ENCODE data around the gene SORL1. TPM values are rescaled to one million over a fixed set of nuclear protein-coding genes. Genes with fewer than 3 reads are reported as not detected.

The SORL1 gene
- total RNA-seq, 1 donor from 2014 or later = 28.4 TPM

DNA sequence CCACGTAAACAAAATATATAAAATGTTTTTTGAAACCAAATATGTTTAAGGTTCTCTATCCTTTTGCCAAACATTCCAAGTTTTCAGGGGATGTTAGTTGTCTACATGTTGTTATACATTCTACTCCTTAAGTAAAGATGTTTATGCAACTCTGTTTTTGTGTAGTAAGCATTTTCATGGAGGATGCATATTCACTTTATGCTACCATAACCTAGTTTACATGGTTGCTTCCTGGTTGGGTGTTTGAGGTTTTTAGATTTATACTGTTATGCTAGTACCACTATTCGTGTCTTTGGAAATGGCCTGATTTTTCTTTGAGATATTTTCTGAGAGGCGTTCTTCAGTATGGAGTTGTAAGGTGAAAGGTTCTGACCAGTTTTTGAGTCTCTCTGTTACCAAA is 131.7 kb downstream of the SORL1 start:
- Mint-ChIP-seq H3K27me3 (no peaks in the 10 kb centered on the region), H3K36me3 (ENCODE audit: low read depth) (peaks cover 67% of the 10 kb centered on the region), H3K4me1 (peaks cover 26% of the 10 kb centered on the region), H3K27ac (peak overlapping the region; percentile 71), H3K4me3 (no peak overlapping the region), H3K9me3 (peaks cover 5% of the 10 kb centered on the region)
- intact Hi-C loops (cut with micrococcal nuclease) = loop anchor here (5.0 kb wide), 1 partner anchor 42 kb away; no protein-coding TSS in a partner anchor
- DNase-seq = no peak

DNA sequence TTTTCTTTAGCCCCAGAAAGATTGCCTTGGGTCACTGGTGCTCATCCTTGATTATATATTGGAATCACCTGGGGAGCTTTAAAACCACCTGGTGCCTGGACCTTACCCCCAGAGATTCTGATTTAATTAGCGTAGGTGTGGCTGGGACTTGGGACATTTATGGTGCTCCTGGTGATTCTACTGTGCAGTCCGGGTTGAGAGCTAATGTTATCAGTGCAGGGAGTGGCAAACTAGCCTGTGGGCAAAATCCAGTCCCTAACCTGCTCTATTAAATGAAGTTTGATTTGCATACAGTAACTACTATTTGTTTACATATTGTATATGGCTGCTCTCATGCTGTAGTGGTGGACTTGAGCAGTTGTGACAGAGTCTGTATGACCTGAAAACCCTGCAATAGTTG is 134.6 kb downstream of the SORL1 start:
- H3K9me3 Mint-ChIP-seq = no peaks in the 10 kb centered on the region
- no peak for DNase-seq
- intact Hi-C loops (cut with micrococcal nuclease) = no loop called here
- no peak overlapping the region for H3K4me3 Mint-ChIP-seq
- H3K4me1 Mint-ChIP-seq = peaks cover 30% of the 10 kb centered on the region
- H3K36me3 Mint-ChIP-seq (ENCODE audit: low read depth) = peaks cover 66% of the 10 kb centered on the region
- no peak overlapping the region for H3K27ac Mint-ChIP-seq
- no peaks in the 10 kb centered on the region for H3K27me3 Mint-ChIP-seq

DNA sequence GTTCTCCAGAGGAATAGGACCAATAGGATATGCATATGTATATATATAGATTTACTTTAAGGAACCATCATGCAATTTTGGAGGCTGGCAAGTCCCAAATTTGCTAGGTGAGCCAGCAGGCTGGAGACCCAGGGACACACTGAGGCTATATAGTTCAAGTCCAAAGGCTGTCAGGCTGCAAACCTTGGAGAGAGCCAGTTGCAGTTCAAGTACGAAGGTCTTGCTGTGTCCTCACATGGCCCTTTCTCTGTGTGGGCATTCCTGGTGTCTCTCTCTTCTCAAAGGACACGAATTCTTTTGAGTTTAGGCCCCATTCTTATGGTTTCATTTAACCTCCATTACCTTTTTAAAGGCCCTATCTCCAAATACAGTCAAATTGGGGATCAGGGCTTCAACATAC is 135.1 kb downstream of the SORL1 start:
- Mint-ChIP-seq H3K36me3 (ENCODE audit: low read depth) (peaks cover 69% of the 10 kb centered on the region), H3K9me3 (no peaks in the 10 kb centered on the region), H3K4me3 (no peak overlapping the region), H3K27ac (no peak overlapping the region), H3K4me1 (peaks cover 28% of the 10 kb centered on the region), H3K27me3 (no peaks in the 10 kb centered on the region)
- intact Hi-C loops (cut with micrococcal nuclease) = no loop called here
- no peak for DNase-seq

DNA sequence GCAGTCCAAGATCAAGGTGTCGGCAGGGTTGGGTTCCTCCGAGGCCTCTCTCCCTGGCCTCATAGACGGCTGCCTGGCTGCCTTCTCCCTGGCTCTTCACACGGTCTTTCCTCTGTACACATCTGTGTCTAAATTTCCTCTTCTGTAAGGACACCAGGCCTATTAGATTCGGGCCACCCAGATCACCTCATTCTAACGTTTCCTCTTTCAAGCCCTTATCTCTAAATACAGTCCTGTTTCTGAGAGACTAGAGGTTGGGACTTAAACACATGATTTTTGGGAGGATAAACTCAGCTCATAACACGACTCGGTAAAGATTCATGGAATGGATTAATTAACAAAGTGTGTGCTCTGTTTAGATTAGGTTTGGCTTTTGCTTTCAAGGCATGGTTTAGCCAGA is 136.6 kb downstream of the SORL1 start:
- Mint-ChIP-seq H3K4me3 (no peak overlapping the region), H3K9me3 (no peaks in the 10 kb centered on the region), H3K27me3 (no peaks in the 10 kb centered on the region), H3K36me3 (ENCODE audit: low read depth) (peaks cover 71% of the 10 kb centered on the region), H3K4me1 (peaks cover 22% of the 10 kb centered on the region), H3K27ac (peak overlapping the region; percentile 42)
- DNase-seq = no peak
- intact Hi-C loops (cut with micrococcal nuclease) = no loop called here

GRCh38 chr11:121589946-121590537 is 137.9 kb downstream of the SORL1 start:
- intact Hi-C loops (cut with micrococcal nuclease) = loop anchor here (2.0 to 5.0 kb wide), 2 partner anchors 123 to 139 kb away; no protein-coding TSS in a partner anchor
- H3K27ac Mint-ChIP-seq = peak overlapping the region; percentile 80
- H3K36me3 Mint-ChIP-seq (ENCODE audit: low read depth) = peaks cover 68% of the 10 kb centered on the region
- no peak overlapping the region for H3K4me3 Mint-ChIP-seq
- no peaks in the 10 kb centered on the region for H3K9me3 Mint-ChIP-seq
- DNase-seq = no peak
- no peaks in the 10 kb centered on the region for H3K27me3 Mint-ChIP-seq
- peaks cover 19% of the 10 kb centered on the region for H3K4me1 Mint-ChIP-seq

GRCh38 chr11:121590772-121591404 is 138.8 kb downstream of the SORL1 start:
- Mint-ChIP-seq H3K4me1 (peaks cover 19% of the 10 kb centered on the region), H3K27me3 (no peaks in the 10 kb centered on the region), H3K36me3 (ENCODE audit: low read depth) (peaks cover 75% of the 10 kb centered on the region), H3K4me3 (no peak overlapping the region), H3K9me3 (no peaks in the 10 kb centered on the region), H3K27ac (no peak overlapping the region)
- DNase-seq = no peak
- intact Hi-C loops (cut with micrococcal nuclease) = loop anchor here (1.0 to 5.0 kb wide), 4 partner anchors 124 to 342 kb away; no protein-coding TSS in a partner anchor

DNA sequence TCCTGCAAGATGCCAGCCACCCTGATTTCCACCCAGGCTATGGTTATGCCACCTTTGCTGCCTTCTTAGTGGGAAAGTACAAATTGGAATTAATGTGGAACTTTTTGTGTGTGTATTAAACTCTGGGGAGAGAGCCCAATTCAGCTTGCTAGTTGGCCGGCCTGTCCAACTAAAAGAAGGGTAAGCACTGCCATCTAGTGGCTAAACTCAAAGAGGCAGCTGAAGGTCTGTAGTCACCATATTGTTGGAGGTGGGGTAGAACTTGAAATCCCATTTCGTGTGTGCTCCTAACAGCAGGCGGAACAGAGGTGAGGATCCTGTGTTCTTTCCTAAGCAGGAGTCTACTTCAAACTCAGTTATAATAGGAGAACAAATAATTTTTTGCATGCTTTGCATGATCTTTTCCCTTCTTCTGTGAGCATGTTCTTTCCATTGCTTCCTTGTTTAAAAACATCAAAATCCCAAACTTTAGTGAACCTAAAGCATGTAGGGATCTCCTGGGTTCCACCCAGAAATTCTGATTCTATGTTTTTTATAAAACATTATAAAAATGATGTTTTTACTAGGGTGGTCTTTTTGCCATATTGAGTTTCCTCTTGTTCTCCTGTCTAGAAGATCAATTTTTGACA is 139.4 kb downstream of the SORL1 start:
- Mint-ChIP-seq H3K27me3 (no peaks in the 10 kb centered on the region), H3K9me3 (no peaks in the 10 kb centered on the region), H3K4me1 (peaks cover 19% of the 10 kb centered on the region), H3K4me3 (no peak overlapping the region), H3K36me3 (ENCODE audit: low read depth) (peaks cover 70% of the 10 kb centered on the region), H3K27ac (no peak overlapping the region)
- DNase-seq = peak; percentile 93
- intact Hi-C loops (cut with micrococcal nuclease) = loop anchor here (1.0 to 5.0 kb wide), 4 partner anchors 124 to 342 kb away; no protein-coding TSS in a partner anchor

- no peak overlapping the region for H3K27ac Mint-ChIP-seq
- no peak overlapping the region for H3K4me3 Mint-ChIP-seq
- intact Hi-C loops (cut with micrococcal nuclease) = loop anchor here (5.0 kb wide), 1 partner anchor 125 kb away; no protein-coding TSS in a partner anchor
- H3K4me1 Mint-ChIP-seq = peaks cover 19% of the 10 kb centered on the region
- peaks cover 76% of the 10 kb centered on the region for H3K36me3 Mint-ChIP-seq (ENCODE audit: low read depth)
- no peak for DNase-seq
- H3K27me3 Mint-ChIP-seq = no peaks in the 10 kb centered on the region
- H3K9me3 Mint-ChIP-seq = no peaks in the 10 kb centered on the region
These were observed 140.6 kb downstream of the SORL1 start for GRCh38 chr11:121592708-121593107.

- Mint-ChIP-seq H3K9me3 (no peaks in the 10 kb centered on the region), H3K4me3 (no peak overlapping the region), H3K36me3 (ENCODE audit: low read depth) (peaks cover 71% of the 10 kb centered on the region), H3K27me3 (no peaks in the 10 kb centered on the region), H3K4me1 (peaks cover 3% of the 10 kb centered on the region), H3K27ac (no peak overlapping the region)
- DNase-seq = no peak
- intact Hi-C loops (cut with micrococcal nuclease) = no loop called here
These were observed 143.6 kb downstream of the SORL1 start for GRCh38 chr11:121595717-121596161.

GRCh38 chr11:121596195-121597155 is 144.4 kb downstream of the SORL1 start:
- Mint-ChIP-seq H3K4me1 (peaks cover 1% of the 10 kb centered on the region), H3K4me3 (no peak overlapping the region), H3K27ac (no peak overlapping the region), H3K9me3 (no peaks in the 10 kb centered on the region), H3K36me3 (ENCODE audit: low read depth) (peaks cover 64% of the 10 kb centered on the region), H3K27me3 (no peaks in the 10 kb centered on the region)
- intact Hi-C loops (cut with micrococcal nuclease) = no loop called here
- DNase-seq = no peak

- intact Hi-C loops (cut with micrococcal nuclease) = no loop called here
- H3K27me3 Mint-ChIP-seq = no peaks in the 10 kb centered on the region
- H3K4me1 Mint-ChIP-seq = no peaks in the 10 kb centered on the region
- H3K27ac Mint-ChIP-seq = no peak overlapping the region
- no peaks in the 10 kb centered on the region for H3K9me3 Mint-ChIP-seq
- no peak overlapping the region for H3K4me3 Mint-ChIP-seq
- no peak for DNase-seq
- peaks cover 67% of the 10 kb centered on the region for H3K36me3 Mint-ChIP-seq (ENCODE audit: low read depth)
These were observed 151.2 kb downstream of the SORL1 start for GRCh38 chr11:121603316-121603715.

DNA sequence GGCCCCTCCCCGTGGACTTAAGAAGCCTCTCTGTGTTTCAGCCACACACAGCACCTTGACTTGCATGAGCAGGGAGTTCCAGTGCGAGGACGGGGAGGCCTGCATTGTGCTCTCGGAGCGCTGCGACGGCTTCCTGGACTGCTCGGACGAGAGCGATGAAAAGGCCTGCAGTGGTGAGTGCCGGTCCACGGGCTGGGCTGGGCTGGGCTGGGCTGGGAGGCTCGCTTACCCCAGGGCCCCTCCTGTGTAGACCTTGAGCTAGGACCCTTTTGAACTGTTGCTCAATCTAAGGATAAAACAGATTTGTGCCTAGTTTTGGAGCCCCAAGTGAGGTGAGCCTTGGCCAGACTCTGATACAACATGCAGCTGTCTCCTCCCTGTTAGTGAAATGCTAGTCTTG is 152.0 kb downstream of the SORL1 start:
- DNase-seq = no peak

DNA sequence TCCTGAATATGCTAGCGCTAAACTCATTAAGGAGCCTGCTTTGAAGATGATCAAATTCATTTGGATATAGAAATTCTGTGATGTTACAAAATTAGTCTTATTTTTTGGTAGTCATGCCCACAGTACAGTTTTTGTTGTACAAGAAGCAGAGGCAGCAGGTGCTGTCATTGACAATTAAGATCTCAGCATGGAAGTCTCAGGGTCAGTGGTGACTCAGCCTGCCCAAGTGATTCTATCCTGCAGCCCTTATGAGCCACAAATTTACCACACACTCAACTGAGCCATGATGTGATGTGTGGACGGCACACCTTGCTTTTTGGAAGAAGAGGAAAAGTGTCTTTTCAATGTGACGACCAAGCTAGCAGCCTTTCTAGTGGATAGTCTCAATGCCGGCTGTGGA is 154.2 kb downstream of the SORL1 start:
- no peak for DNase-seq
- Mint-ChIP-seq H3K9me3 (no peaks in the 10 kb centered on the region), H3K4me1 (no peaks in the 10 kb centered on the region), H3K36me3 (ENCODE audit: low read depth) (peaks cover 76% of the 10 kb centered on the region), H3K27ac (no peak overlapping the region), H3K27me3 (no peaks in the 10 kb centered on the region), H3K4me3 (no peak overlapping the region)
- intact Hi-C loops (cut with micrococcal nuclease) = no loop called here

More for the DNA sequence above, 152.0 kb downstream of the SORL1 start:
- Mint-ChIP-seq H3K4me1 (no peaks in the 10 kb centered on the region), H3K27me3 (no peaks in the 10 kb centered on the region), H3K27ac (no peak overlapping the region), H3K36me3 (ENCODE audit: low read depth) (peaks cover 71% of the 10 kb centered on the region), H3K4me3 (no peak overlapping the region), H3K9me3 (no peaks in the 10 kb centered on the region)
- intact Hi-C loops (cut with micrococcal nuclease) = no loop called here

Measured in activated CD4-positive, alpha-beta T cell treated with anti-CD3 and anti-CD28 coated beads, Interleukin-2, amount 10 ng/mL, durations not matched to agents 24 days and 14 days (primary cell).